ENCODE data around the gene KLHL5. TPM values are rescaled to one million over a fixed set of nuclear protein-coding genes. Genes with fewer than 3 reads are reported as not detected.
"Not testable (repeated sequence)": the region's sequence is repeated elsewhere in the genome, so short reads cannot be mapped to it uniquely, and the experiment has no call there.

The KLHL5 gene
- polyA plus RNA-seq, 1 donor from 2014 or later: 33.8 TPM

- Histone ChIP-seq H3K79me2 (replicated peaks; ENCODE audit: insufficient read depth, low read length) (no peaks in the 10 kb centered on the region), H3K27ac (ENCODE audit: low read length) (no peak overlapping the region), H3K27me3 (ENCODE audit: insufficient read depth, low read depth, low read length) (no peaks in the 10 kb centered on the region), H3K4me2 (ENCODE audit: low read length) (no peak overlapping the region), H3K9me3 (ENCODE audit: low read length) (no peaks in the 10 kb centered on the region), H3K9me2 (ENCODE audit: insufficient read depth, low read length) (no peaks in the 10 kb centered on the region), H3K36me3 (ENCODE audit: insufficient read depth, low read length) (peaks cover 3% of the 10 kb centered on the region), H3K9ac (ENCODE audit: low read length) (no peak overlapping the region), H4K20me1 (ENCODE audit: insufficient read depth) (no peaks in the 10 kb centered on the region), H3F3A (ENCODE audit: insufficient read depth, low read length, poor library complexity, severe bottlenecking) (no peaks in the 10 kb centered on the region), H3K4me3 (ENCODE audit: low read length) (no peak overlapping the region), H2AFZ (ENCODE audit: low read depth, low read length) (no peak overlapping the region)
- TF ChIP-seq RAD21 (conservative IDR thresholded peaks at IDR 0.05): no peak
- no peak for TF ChIP-seq SMC3 (conservative IDR thresholded peaks at IDR 0.05; ENCODE audit: poor library complexity)
- TF ChIP-seq EP300 (conservative IDR thresholded peaks at IDR 0.05; ENCODE audit: poor library complexity, severe bottlenecking): no peak
- TF ChIP-seq, protein P1, sequence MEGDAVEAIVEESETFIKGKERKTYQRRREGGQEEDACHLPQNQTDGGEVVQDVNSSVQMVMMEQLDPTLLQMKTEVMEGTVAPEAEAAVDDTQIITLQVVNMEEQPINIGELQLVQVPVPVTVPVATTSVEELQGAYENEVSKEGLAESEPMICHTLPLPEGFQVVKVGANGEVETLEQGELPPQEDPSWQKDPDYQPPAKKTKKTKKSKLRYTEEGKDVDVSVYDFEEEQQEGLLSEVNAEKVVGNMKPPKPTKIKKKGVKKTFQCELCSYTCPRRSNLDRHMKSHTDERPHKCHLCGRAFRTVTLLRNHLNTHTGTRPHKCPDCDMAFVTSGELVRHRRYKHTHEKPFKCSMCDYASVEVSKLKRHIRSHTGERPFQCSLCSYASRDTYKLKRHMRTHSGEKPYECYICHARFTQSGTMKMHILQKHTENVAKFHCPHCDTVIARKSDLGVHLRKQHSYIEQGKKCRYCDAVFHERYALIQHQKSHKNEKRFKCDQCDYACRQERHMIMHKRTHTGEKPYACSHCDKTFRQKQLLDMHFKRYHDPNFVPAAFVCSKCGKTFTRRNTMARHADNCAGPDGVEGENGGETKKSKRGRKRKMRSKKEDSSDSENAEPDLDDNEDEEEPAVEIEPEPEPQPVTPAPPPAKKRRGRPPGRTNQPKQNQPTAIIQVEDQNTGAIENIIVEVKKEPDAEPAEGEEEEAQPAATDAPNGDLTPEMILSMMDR (IDR thresholded peaks at IDR 0.05; ENCODE audit: poor library complexity, severe bottlenecking): no peak
- no peak for TF ChIP-seq TAF1 (IDR thresholded peaks at IDR 0.05; ENCODE audit: low read depth)
- no peak for TF ChIP-seq EZH2 (IDR thresholded peaks at IDR 0.05; ENCODE audit: borderline replicate concordance, insufficient read depth, low read length, poor library complexity, severe bottlenecking)
- TF ChIP-seq REST (IDR thresholded peaks at IDR 0.05; ENCODE audit: borderline replicate concordance): no peak
- no peak for TF ChIP-seq MXI1 (conservative IDR thresholded peaks at IDR 0.05; ENCODE audit: poor library complexity, severe bottlenecking)
- no peak for TF ChIP-seq POLR2AphosphoS5 (IDR thresholded peaks at IDR 0.05)
These were observed 71.6 kb downstream of the KLHL5 start for GRCh38 chr4:39133623-39134022.

DNA sequence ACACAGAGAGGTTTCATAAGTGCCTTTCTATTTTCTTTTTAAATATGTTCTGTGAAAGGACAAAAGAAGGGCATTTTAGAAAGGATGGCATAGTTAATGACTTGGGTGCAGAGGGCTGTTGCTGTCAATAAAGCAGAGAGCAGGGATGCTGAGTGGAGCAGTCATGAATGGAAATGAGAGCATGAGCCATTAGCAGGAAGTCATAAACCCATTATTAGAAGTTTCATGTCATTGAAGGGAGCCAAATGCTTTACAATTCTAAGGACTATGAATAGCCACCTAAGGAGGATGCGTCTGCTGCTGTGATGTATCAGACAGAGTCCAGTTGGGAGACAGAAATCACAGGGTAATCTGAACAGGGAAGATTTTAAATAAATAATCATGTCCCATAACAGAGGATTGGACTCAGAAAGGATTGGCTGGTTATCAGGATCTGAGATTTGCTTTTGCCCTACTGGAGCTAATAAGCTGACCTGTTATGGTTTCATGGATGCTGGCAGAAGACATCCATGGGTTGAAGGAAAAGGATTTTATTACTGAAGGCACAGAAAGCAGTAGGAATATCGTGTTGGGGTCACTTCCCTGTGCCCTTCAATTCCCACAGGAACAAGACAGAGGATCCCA lies 72.8 kb downstream of the KLHL5 start:
- H2AFZ ChIP-seq (ENCODE audit: low read depth, low read length): peak overlapping the region; percentile 29
- H3K4me3 ChIP-seq (ENCODE audit: low read length): peak overlapping the region; percentile 49
- TF ChIP-seq EZH2 (IDR thresholded peaks at IDR 0.05; ENCODE audit: borderline replicate concordance, insufficient read depth, low read length, poor library complexity, severe bottlenecking) (no peak), POLR2AphosphoS5 (IDR thresholded peaks at IDR 0.05) (peak; percentile 36)
- no peaks in the 10 kb centered on the region for H3K27me3 ChIP-seq (ENCODE audit: insufficient read depth, low read depth, low read length)
- no peaks in the 10 kb centered on the region for H3K9me3 ChIP-seq (ENCODE audit: low read length)
- no peaks in the 10 kb centered on the region for H4K20me1 ChIP-seq (ENCODE audit: insufficient read depth)
- H3K27ac ChIP-seq (ENCODE audit: low read length): peak overlapping the region; percentile 72
- peak overlapping the region; percentile 49 for H3K9ac ChIP-seq (ENCODE audit: low read length)
- no peaks in the 10 kb centered on the region for H3F3A ChIP-seq (ENCODE audit: insufficient read depth, low read length, poor library complexity, severe bottlenecking)
- no peak overlapping the region for H3K4me2 ChIP-seq (ENCODE audit: low read length)
- no peaks in the 10 kb centered on the region for H3K79me2 ChIP-seq (replicated peaks; ENCODE audit: insufficient read depth, low read length)
- H3K36me3 ChIP-seq (ENCODE audit: insufficient read depth, low read length): peaks cover 1% of the 10 kb centered on the region
- no peaks in the 10 kb centered on the region for H3K9me2 ChIP-seq (ENCODE audit: insufficient read depth, low read length)

DNA sequence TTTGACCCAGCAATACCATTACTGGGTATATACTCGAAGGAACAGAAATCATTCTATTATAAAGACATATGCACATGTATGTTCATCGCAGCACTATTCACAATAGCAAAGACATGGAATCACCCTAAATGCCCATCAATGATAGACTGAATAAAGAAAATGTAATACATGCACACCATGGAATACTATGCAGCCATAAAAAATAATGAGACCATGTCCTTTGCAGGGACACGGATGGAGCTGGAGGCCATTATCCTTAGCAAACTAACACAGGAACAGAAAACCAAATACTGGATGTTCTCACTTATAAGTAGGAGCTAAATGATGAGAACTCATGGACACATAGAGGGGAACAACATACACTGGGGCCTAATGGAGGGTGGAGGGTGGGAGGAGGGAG lies 76.2 kb downstream of the KLHL5 start:
- not testable (repeated sequence) for H3K9ac ChIP-seq (ENCODE audit: low read length); H3K36me3 ChIP-seq (ENCODE audit: insufficient read depth, low read length); H2AFZ ChIP-seq (ENCODE audit: low read depth, low read length); H3F3A ChIP-seq (ENCODE audit: insufficient read depth, low read length, poor library complexity, severe bottlenecking); H3K4me3 ChIP-seq (ENCODE audit: low read length); H3K27ac ChIP-seq (ENCODE audit: low read length); H3K9me3 ChIP-seq (ENCODE audit: low read length); H3K9me2 ChIP-seq (ENCODE audit: insufficient read depth, low read length); H3K4me2 ChIP-seq (ENCODE audit: low read length); H3K27me3 ChIP-seq (ENCODE audit: insufficient read depth, low read depth, low read length); H3K79me2 ChIP-seq (replicated peaks; ENCODE audit: insufficient read depth, low read length); H4K20me1 ChIP-seq (ENCODE audit: insufficient read depth)

Data from neural cell (in vitro differentiated cells).